SU-DHL-6 (cell line): ENCODE data around the gene FFAR1.

ENCODE experiments used
- CTCF ChIP-seq: fragments of 200-600 bp; sonication (generic); IDR thresholded peaks from one replicate; pipeline ENCODE4 v1.5.1; 2017; ENCODE audit warnings: antibody characterized with exemption, mild to moderate bottlenecking, low read length, moderate library complexity; ENCODE audit not compliant: insufficient read depth, poor library complexity, severe bottlenecking
- EZH2phosphoT487 ChIP-seq: fragments of 200-600 bp; sonication (generic), shearing (Covaris generic); conservative IDR thresholded peaks from 2 replicates; pipeline ENCODE4 v1.6.1; 2018; ENCODE audit warnings: mild to moderate bottlenecking, antibody characterized with exemption, low read length, moderate library complexity, mixed read lengths

- no peak for TF ChIP-seq CTCF
- no peak for TF ChIP-seq EZH2phosphoT487
Observed at GRCh38 chr19:35388277-35389054, 40.8 kb downstream of the FFAR1 start.
